Measurements from ENCODE around the gene DOCK2.

- TF ChIP-seq CTCF (IDR thresholded peaks at IDR 0.05; ENCODE audit: borderline replicate concordance, extremely low read depth, low read length, poor library complexity, severe bottlenecking) = no peak
- TF ChIP-seq EZH2 (IDR thresholded peaks at IDR 0.05; ENCODE audit: borderline replicate concordance, low read depth, low read length, severe bottlenecking) = no peak
These were observed 360.7 kb downstream of the DOCK2 start for GRCh38 chr5:169997798-169998197.
